DOHH2 (cell line): Measurements from ENCODE around the gene KDSR.
"Not testable (repeated sequence)": the region's sequence is repeated elsewhere in the genome, so short reads cannot be mapped to it uniquely, and the experiment has no call there.

Experiments
- H3F3A ChIP-seq: fragments of 200-600 bp; sonication (generic), shearing (Covaris generic); 2 replicates; pipeline ENCODE4 v1.6.0; 2016; ENCODE audit warnings: antibody characterized with exemption, mild to moderate bottlenecking; ENCODE audit not compliant: control insufficient read depth, insufficient read depth
- H3K27ac ChIP-seq: fragments of 200-600 bp; sonication (generic); 2 replicates; pipeline ENCODE4 v1.5.1; 2014; ENCODE audit warnings: low read depth, mild to moderate bottlenecking, low read length, moderate library complexity
- H3K27me3 ChIP-seq: fragments of 200-600 bp; sonication (generic); 2 replicates; pipeline ENCODE4 v1.6.1; 2014; ENCODE audit warnings: mild to moderate bottlenecking, low read length, mixed read lengths; ENCODE audit not compliant: control insufficient read depth
- H3K36me3 ChIP-seq: fragments of 200-600 bp; sonication (generic); 2 replicates; pipeline ENCODE4 v1.6.1; 2014; ENCODE audit warnings: mild to moderate bottlenecking, low read length, moderate library complexity, mixed read lengths; ENCODE audit not compliant: control insufficient read depth
- H3K4me1 ChIP-seq: fragments of 200-600 bp; sonication (generic); 2 replicates; pipeline ENCODE4 v1.6.1; 2014; ENCODE audit warnings: mild to moderate bottlenecking, low read length, mixed read lengths; ENCODE audit not compliant: control insufficient read depth
- H3K4me2 ChIP-seq: fragments of 200-600 bp; sonication (generic); 2 replicates; pipeline ENCODE4 v1.6.0; 2014; ENCODE audit warnings: mild to moderate bottlenecking, low read length, moderate library complexity
- H3K4me3 ChIP-seq: fragments of 200-600 bp; sonication (generic); 2 replicates; pipeline ENCODE4 v1.5.1; 2014; ENCODE audit warnings: mild to moderate bottlenecking, low read length, mixed read lengths
- H3K79me2 ChIP-seq: fragments of 200-600 bp; sonication (generic); 2 replicates; pipeline ENCODE4 v1.6.1; 2014; ENCODE audit warnings: mild to moderate bottlenecking, low read length, mixed read lengths; ENCODE audit not compliant: control insufficient read depth
- H3K9me2 ChIP-seq: fragments of 200-600 bp; sonication (generic); replicated peaks from 2 replicates; pipeline ENCODE4 v1.6.1; 2014; ENCODE audit warnings: mild to moderate bottlenecking, low read length, mixed read lengths; ENCODE audit not compliant: control insufficient read depth
- H3K9me3 ChIP-seq: fragments of 200-600 bp; sonication (generic); 2 replicates; pipeline ENCODE4 v1.6.1; 2014; ENCODE audit warnings: antibody characterized with exemption, low read length, mixed read lengths; ENCODE audit not compliant: control insufficient read depth, insufficient read depth
- H4K20me1 ChIP-seq: fragments of 200-600 bp; sonication (generic); 2 replicates; pipeline ENCODE4 v1.6.0; 2014; ENCODE audit warnings: low read depth, mild to moderate bottlenecking, antibody characterized with exemption, low read length, moderate library complexity; ENCODE audit not compliant: control insufficient read depth, insufficient read depth
- EZH2phosphoT487 ChIP-seq: fragments of 200-600 bp; sonication (generic); IDR thresholded peaks from 2 replicates; pipeline ENCODE4 v1.6.1; 2017; ENCODE audit warnings: borderline replicate concordance, mild to moderate bottlenecking, antibody characterized with exemption, low read length, moderate library complexity, mixed read lengths
- TF ChIP-seq, protein P1 (sequence below): fragments of 200-600 bp; sonication (generic); IDR thresholded peaks from one replicate; pipeline ENCODE4 v1.5.1; 2014; ENCODE audit warnings: antibody characterized with exemption, mild to moderate bottlenecking, low read depth, low read length; ENCODE audit not compliant: poor library complexity, severe bottlenecking

Gene KDSR

GRCh38 chr18:63363951-63364350, 3.1 kb downstream of the KDSR start:
- Histone ChIP-seq H3K4me3 (no peak overlapping the region), H3F3A (peaks cover 8% of the 10 kb centered on the region), H3K27ac (no peak overlapping the region), H3K9me2 (no peaks in the 10 kb centered on the region), H3K4me2 (no peak overlapping the region), H3K9me3 (no peaks in the 10 kb centered on the region), H3K36me3 (peaks cover 24% of the 10 kb centered on the region), H4K20me1 (no peaks in the 10 kb centered on the region), H3K79me2 (peaks cover 23% of the 10 kb centered on the region), H3K27me3 (no peaks in the 10 kb centered on the region), H3K4me1 (peaks cover 23% of the 10 kb centered on the region)
- TF ChIP-seq, protein P1, sequence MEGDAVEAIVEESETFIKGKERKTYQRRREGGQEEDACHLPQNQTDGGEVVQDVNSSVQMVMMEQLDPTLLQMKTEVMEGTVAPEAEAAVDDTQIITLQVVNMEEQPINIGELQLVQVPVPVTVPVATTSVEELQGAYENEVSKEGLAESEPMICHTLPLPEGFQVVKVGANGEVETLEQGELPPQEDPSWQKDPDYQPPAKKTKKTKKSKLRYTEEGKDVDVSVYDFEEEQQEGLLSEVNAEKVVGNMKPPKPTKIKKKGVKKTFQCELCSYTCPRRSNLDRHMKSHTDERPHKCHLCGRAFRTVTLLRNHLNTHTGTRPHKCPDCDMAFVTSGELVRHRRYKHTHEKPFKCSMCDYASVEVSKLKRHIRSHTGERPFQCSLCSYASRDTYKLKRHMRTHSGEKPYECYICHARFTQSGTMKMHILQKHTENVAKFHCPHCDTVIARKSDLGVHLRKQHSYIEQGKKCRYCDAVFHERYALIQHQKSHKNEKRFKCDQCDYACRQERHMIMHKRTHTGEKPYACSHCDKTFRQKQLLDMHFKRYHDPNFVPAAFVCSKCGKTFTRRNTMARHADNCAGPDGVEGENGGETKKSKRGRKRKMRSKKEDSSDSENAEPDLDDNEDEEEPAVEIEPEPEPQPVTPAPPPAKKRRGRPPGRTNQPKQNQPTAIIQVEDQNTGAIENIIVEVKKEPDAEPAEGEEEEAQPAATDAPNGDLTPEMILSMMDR = no peak
- TF ChIP-seq EZH2phosphoT487 = no peak

DNA sequence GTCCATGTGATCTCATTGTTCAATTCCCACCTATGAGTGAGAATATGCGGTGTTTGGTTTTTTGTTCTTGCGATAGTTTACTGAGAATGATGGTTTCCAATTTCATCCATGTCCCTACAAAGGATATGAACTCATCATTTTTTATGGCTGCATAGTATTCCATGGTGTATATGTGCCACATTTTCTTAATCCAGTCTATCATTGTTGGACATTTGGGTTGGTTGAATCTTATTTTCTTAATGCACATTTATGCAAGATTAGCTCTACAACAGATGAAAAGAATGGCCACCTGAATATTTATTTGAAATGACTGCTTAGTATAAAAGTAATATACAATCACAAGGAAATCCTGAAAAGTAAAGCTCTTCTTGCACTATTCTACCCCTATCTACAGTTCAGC, 3.6 kb downstream of the KDSR start:
- H3K9me3 ChIP-seq, H3F3A ChIP-seq, H3K4me2 ChIP-seq, H4K20me1 ChIP-seq, H3K9me2 ChIP-seq, H3K4me3 ChIP-seq, H3K27me3 ChIP-seq, H3K27ac ChIP-seq: not testable (repeated sequence)
- Histone ChIP-seq H3K36me3 (peaks cover 24% of the 10 kb centered on the region), H3K79me2 (peaks cover 23% of the 10 kb centered on the region), H3K4me1 (peaks cover 23% of the 10 kb centered on the region)

GRCh38 chr18:63356272-63356896, 10.6 kb downstream of the KDSR start:
- Histone ChIP-seq H3K27me3 (no peaks in the 10 kb centered on the region), H3K9me3 (no peaks in the 10 kb centered on the region), H3K4me3 (no peak overlapping the region), H3K36me3 (peaks cover 35% of the 10 kb centered on the region), H3F3A (0 out of 2 replicates have a peak, but pooled peaks cover 4% of the 10 kb centered on the region), H3K27ac (no peak overlapping the region), H4K20me1 (no peaks in the 10 kb centered on the region), H3K9me2 (no peaks in the 10 kb centered on the region), H3K4me2 (no peak overlapping the region), H3K4me1 (no peaks in the 10 kb centered on the region), H3K79me2 (no peaks in the 10 kb centered on the region)
- no peak for TF ChIP-seq EZH2phosphoT487
- TF ChIP-seq, protein P1 = no peak

DNA sequence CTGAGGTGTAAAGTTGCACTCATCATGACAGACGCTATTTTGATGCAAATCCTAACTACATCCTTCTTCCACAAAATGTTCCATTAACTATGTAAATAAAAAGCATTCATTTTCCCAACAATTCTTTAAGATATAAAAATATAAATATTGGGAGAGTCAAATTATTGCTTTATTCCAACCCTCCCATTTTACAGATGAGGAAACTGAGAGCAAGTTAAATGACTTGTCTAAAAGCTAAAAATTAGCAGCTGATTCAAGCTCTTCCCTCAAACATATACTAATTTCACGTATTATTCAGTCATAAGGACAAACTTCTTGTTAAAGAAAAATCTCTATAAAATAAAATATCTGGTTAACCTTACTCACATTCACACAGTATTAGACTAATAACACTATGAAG, 16.8 kb downstream of the KDSR start:
- H3F3A ChIP-seq = no peaks in the 10 kb centered on the region; the same call in 1 of the 2 replicates
- H3K27ac ChIP-seq = no peak overlapping the region
- no peak overlapping the region for H3K4me3 ChIP-seq
- no peaks in the 10 kb centered on the region for H3K9me3 ChIP-seq
- no peaks in the 10 kb centered on the region for H3K9me2 ChIP-seq
- no peaks in the 10 kb centered on the region for H3K79me2 ChIP-seq
- H3K4me1 ChIP-seq = peaks cover 14% of the 10 kb centered on the region
- H4K20me1 ChIP-seq = no peaks in the 10 kb centered on the region
- no peak for TF ChIP-seq EZH2phosphoT487
- TF ChIP-seq, protein P1 = no peak
- H3K4me2 ChIP-seq = no peak overlapping the region
- peaks cover 50% of the 10 kb centered on the region for H3K36me3 ChIP-seq
- no peaks in the 10 kb centered on the region for H3K27me3 ChIP-seq
